T-helper 2 cell treated with Interferon-gamma antibody and Interleukin-4, amounts not matched to agents 5 μg/mL and 100 μg/mL, for 36 hours (primary cell): ENCODE measurements around the gene CNNM2.
"Not testable (repeated sequence)": the region's sequence is repeated elsewhere in the genome, so short reads cannot be mapped to it uniquely, and the experiment has no call there.

Experiments
- DNase-seq: peaks from one replicate; pipeline ENCODE4 v3.0.0; 2021; ENCODE audit warnings: low spot score
- H3K27ac Mint-ChIP-seq: one replicate; pipeline ENCODE4 v1.8.0; 2021; ENCODE audit warnings: mild to moderate bottlenecking, mixed read lengths
- H3K27me3 Mint-ChIP-seq: one replicate; pipeline ENCODE4 v1.8.0; 2021; ENCODE audit warnings: low read depth, mixed read lengths
- H3K36me3 Mint-ChIP-seq: one replicate; pipeline ENCODE4 v1.8.0; 2021; ENCODE audit warnings: low read depth, mixed read lengths
- H3K4me1 Mint-ChIP-seq: one replicate; pipeline ENCODE4 v1.8.0; 2021; ENCODE audit warnings: low read depth, mixed read lengths
- H3K4me3 Mint-ChIP-seq: one replicate; pipeline ENCODE4 v1.8.0; 2022; ENCODE audit warnings: mild to moderate bottlenecking, moderate library complexity, mixed read lengths
- H3K9me3 Mint-ChIP-seq: one replicate; pipeline ENCODE4 v1.8.0; 2021; ENCODE audit warnings: mixed read lengths

CNNM2 gene

GRCh38 chr10:102935939-102936605, 18.0 kb downstream of the CNNM2 start:
- Mint-ChIP-seq H3K27me3 (no peaks in the 10 kb centered on the region), H3K4me1 (peaks cover 17% of the 10 kb centered on the region), H3K36me3 (peaks cover 12% of the 10 kb centered on the region), H3K4me3 (peak overlapping the region; percentile 66), H3K9me3 (no peaks in the 10 kb centered on the region), H3K27ac (peak overlapping the region; percentile 82)
- DNase-seq = peak; percentile 55

GRCh38 chr10:102941401-102941800, 23.3 kb downstream of the CNNM2 start:
- DNase-seq = no peak
- Mint-ChIP-seq H3K9me3 (no peaks in the 10 kb centered on the region), H3K36me3 (peaks cover 2% of the 10 kb centered on the region), H3K27ac (no peak overlapping the region), H3K4me1 (peaks cover 8% of the 10 kb centered on the region), H3K4me3 (no peak overlapping the region), H3K27me3 (no peaks in the 10 kb centered on the region)

GRCh38 chr10:102945449-102945848, 27.4 kb downstream of the CNNM2 start:
- Mint-ChIP-seq H3K4me1 (no peaks in the 10 kb centered on the region), H3K36me3 (no peaks in the 10 kb centered on the region), H3K9me3 (no peaks in the 10 kb centered on the region), H3K27me3 (no peaks in the 10 kb centered on the region), H3K4me3 (no peak overlapping the region), H3K27ac (no peak overlapping the region)
- DNase-seq = no peak

GRCh38 chr10:102945962-102946361, 27.9 kb downstream of the CNNM2 start:
- no peak for DNase-seq
- H3K4me1 Mint-ChIP-seq = no peaks in the 10 kb centered on the region
- H3K9me3 Mint-ChIP-seq = no peaks in the 10 kb centered on the region
- H3K4me3 Mint-ChIP-seq = no peak overlapping the region
- no peaks in the 10 kb centered on the region for H3K36me3 Mint-ChIP-seq
- H3K27ac Mint-ChIP-seq = no peak overlapping the region
- no peaks in the 10 kb centered on the region for H3K27me3 Mint-ChIP-seq

GRCh38 chr10:102946992-102947391, 28.9 kb downstream of the CNNM2 start:
- no peaks in the 10 kb centered on the region for H3K27me3 Mint-ChIP-seq
- H3K4me1 Mint-ChIP-seq = no peaks in the 10 kb centered on the region
- H3K4me3 Mint-ChIP-seq = no peak overlapping the region
- no peak for DNase-seq
- H3K27ac Mint-ChIP-seq = no peak overlapping the region
- no peaks in the 10 kb centered on the region for H3K36me3 Mint-ChIP-seq
- H3K9me3 Mint-ChIP-seq = no peaks in the 10 kb centered on the region

- H3K4me3 Mint-ChIP-seq = no peak overlapping the region
- no peaks in the 10 kb centered on the region for H3K27me3 Mint-ChIP-seq
- H3K27ac Mint-ChIP-seq = no peak overlapping the region
- H3K9me3 Mint-ChIP-seq = no peaks in the 10 kb centered on the region
- no peaks in the 10 kb centered on the region for H3K36me3 Mint-ChIP-seq
- no peak for DNase-seq
- peaks cover 2% of the 10 kb centered on the region for H3K4me1 Mint-ChIP-seq
These were observed 30.1 kb downstream of the CNNM2 start for GRCh38 chr10:102948176-102948575.

- Mint-ChIP-seq H3K9me3 (no peaks in the 10 kb centered on the region), H3K27ac (no peak overlapping the region), H3K27me3 (no peaks in the 10 kb centered on the region), H3K4me3 (no peak overlapping the region), H3K4me1 (peaks cover 2% of the 10 kb centered on the region), H3K36me3 (no peaks in the 10 kb centered on the region)
- DNase-seq = no peak
These were observed 30.7 kb downstream of the CNNM2 start for GRCh38 chr10:102948786-102949185.

GRCh38 chr10:102949916-102950315, 31.8 kb downstream of the CNNM2 start:
- Mint-ChIP-seq H3K9me3 (no peaks in the 10 kb centered on the region), H3K27ac (no peak overlapping the region), H3K4me1 (peaks cover 2% of the 10 kb centered on the region), H3K27me3 (no peaks in the 10 kb centered on the region), H3K4me3 (no peak overlapping the region), H3K36me3 (no peaks in the 10 kb centered on the region)
- DNase-seq = no peak

GRCh38 chr10:102951316-102951715, 33.2 kb downstream of the CNNM2 start:
- DNase-seq = no peak
- no peaks in the 10 kb centered on the region for H3K9me3 Mint-ChIP-seq
- H3K4me1 Mint-ChIP-seq = peaks cover 2% of the 10 kb centered on the region

GRCh38 chr10:102959360-102959759, 41.3 kb downstream of the CNNM2 start:
- Mint-ChIP-seq H3K4me3 (no peak overlapping the region), H3K27ac (no peak overlapping the region), H3K36me3 (no peaks in the 10 kb centered on the region), H3K27me3 (no peaks in the 10 kb centered on the region), H3K9me3 (no peaks in the 10 kb centered on the region), H3K4me1 (no peaks in the 10 kb centered on the region)
- DNase-seq = no peak

More at GRCh38 chr10:102951316-102951715, 33.2 kb downstream of the CNNM2 start:
- H3K36me3 Mint-ChIP-seq = no peaks in the 10 kb centered on the region
- no peaks in the 10 kb centered on the region for H3K27me3 Mint-ChIP-seq
- no peak overlapping the region for H3K4me3 Mint-ChIP-seq
- H3K27ac Mint-ChIP-seq = no peak overlapping the region

GRCh38 chr10:102960157-102960556, 42.1 kb downstream of the CNNM2 start:
- Mint-ChIP-seq H3K4me3 (no peak overlapping the region), H3K27me3 (no peaks in the 10 kb centered on the region), H3K36me3 (no peaks in the 10 kb centered on the region), H3K27ac (no peak overlapping the region), H3K4me1 (no peaks in the 10 kb centered on the region), H3K9me3 (no peaks in the 10 kb centered on the region)
- DNase-seq = no peak

GRCh38 chr10:102962267-102962666, 44.2 kb downstream of the CNNM2 start:
- Mint-ChIP-seq H3K36me3 (no peaks in the 10 kb centered on the region), H3K4me3 (no peak overlapping the region), H3K9me3 (no peaks in the 10 kb centered on the region), H3K27me3 (no peaks in the 10 kb centered on the region), H3K4me1 (no peaks in the 10 kb centered on the region), H3K27ac (no peak overlapping the region)
- DNase-seq = no peak

- DNase-seq = no peak
- Mint-ChIP-seq H3K36me3 (no peaks in the 10 kb centered on the region), H3K27me3 (no peaks in the 10 kb centered on the region), H3K27ac (no peak overlapping the region), H3K9me3 (no peaks in the 10 kb centered on the region), H3K4me3 (no peak overlapping the region), H3K4me1 (no peaks in the 10 kb centered on the region)
These were observed 45.1 kb downstream of the CNNM2 start for GRCh38 chr10:102962951-102963755.

GRCh38 chr10:102963756-102964025, 45.6 kb downstream of the CNNM2 start:
- no peaks in the 10 kb centered on the region for H3K9me3 Mint-ChIP-seq
- no peak overlapping the region for H3K27ac Mint-ChIP-seq
- DNase-seq = no peak
- H3K4me3 Mint-ChIP-seq = no peak overlapping the region
- H3K36me3 Mint-ChIP-seq = no peaks in the 10 kb centered on the region
- H3K27me3 Mint-ChIP-seq = no peaks in the 10 kb centered on the region
- H3K4me1 Mint-ChIP-seq = no peaks in the 10 kb centered on the region

- H3K27ac Mint-ChIP-seq, H3K36me3 Mint-ChIP-seq, H3K4me3 Mint-ChIP-seq, DNase-seq, H3K27me3 Mint-ChIP-seq, H3K9me3 Mint-ChIP-seq, H3K4me1 Mint-ChIP-seq: not testable (repeated sequence)
These were observed 46.0 kb downstream of the CNNM2 start for GRCh38 chr10:102964064-102964463.
